Measurements from ENCODE around the gene MON1A. TPM values are rescaled to one million over a fixed set of nuclear protein-coding genes. Genes with fewer than 3 reads are reported as not detected.

MON1A gene
- 10 to 100 TPM in 2 of 5 experiments, 1 to 10 TPM in 3; 4.6 to 12.6 (median 8.6) TPM for total RNA-seq
- 10 to 100 TPM; 10.9 to 24.5 TPM for polyA plus RNA-seq
- total RNA-seq: 6.2 reads per million, percentile 27 among the genes with 10 or more reads in this experiment

DNA sequence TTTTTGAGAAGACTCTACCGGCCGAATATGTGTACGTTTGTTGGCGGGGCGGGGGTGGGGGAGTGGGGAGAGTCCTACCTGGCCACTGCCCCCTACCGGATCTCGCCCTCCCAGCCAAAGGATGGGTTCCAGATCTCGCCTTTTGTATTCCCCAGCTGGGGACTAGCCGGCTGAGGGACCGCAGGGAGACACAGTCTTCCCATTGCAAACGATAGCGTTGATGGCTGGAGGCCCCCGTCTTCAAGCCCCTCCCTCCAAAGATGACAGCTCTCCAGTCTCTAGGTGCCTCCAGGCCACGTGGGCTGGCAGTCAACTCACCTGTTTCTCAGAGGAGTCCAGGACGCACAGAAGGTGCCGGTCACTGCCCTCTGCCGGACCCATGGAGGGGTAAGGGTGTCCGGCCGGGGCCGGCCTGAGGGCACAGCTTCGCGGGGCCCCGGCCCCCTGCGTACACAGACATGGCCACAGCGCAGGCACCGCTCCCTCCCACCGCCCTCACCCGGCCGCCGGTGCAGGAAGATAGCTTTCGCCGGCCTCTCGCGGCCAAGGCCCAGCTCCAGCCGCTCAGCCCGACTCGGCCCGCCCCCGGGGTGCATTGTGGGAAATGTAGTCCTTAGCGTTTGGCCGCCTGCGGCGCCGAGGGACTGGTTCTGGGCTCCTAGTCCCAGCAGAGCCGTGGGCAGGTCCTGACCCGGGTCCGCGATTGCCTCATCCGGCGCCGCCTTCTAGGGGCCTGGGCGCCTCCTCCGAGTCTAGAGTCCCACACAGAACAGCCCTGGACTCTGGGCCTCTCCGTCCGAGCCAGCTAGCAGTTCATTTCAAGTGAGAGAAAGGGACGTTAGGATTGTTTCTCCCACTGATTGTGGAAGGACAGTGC, at the start of gene MON1A:
Gene MON1A (minus strand): TSS at position 521 of the 877 bp plus-strand sequence. CDS start 16,465 bp downstream, outside the sequence.
- Mint-ChIP-seq H3K27ac (peak within 1 kb of the TSS; percentile 78 to 92 (median 88)), H3K36me3 (peaks cover 0 to 5% (median 0%) of the 10 kb centered on the region in 5 donors), H3K9me3 (no peaks in the 10 kb centered on the region), H3K4me3 (peak within 1 kb of the TSS; percentile 82 to 90 (median 86)), H3K4me1 (peaks cover 6 to 36% (median 31%) of the 10 kb centered on the region in 7 donors), H3K27me3 (no peaks in the 10 kb centered on the region)
- Histone ChIP-seq H3K4me1 (ENCODE audit: control insufficient read depth in 2 of 2, insufficient read depth in 2 of 2, low read length in 2 of 2) (peaks cover 6 to 13% of the 10 kb centered on the region in 2 donors), H3K27me3 (ENCODE audit: control insufficient read depth in 2 of 2, insufficient read depth in 2 of 2, low read length in 2 of 2) (no peaks in the 10 kb centered on the region), H3K9me3 (ENCODE audit: control insufficient read depth in 2 of 3, low read length in 3 of 3) (no peaks in the 10 kb centered on the region), H3K4me3 (ENCODE audit: low read length) (peak within 1 kb of the TSS; percentile 92), H3K27ac (ENCODE audit: low read depth, low read length) (peak within 1 kb of the TSS; percentile 91), H3K36me3 (ENCODE audit: control insufficient read depth in 2 of 3, insufficient read depth in 3 of 3, low read length in 3 of 3) (peaks cover 0 to 6% (median 0%) of the 10 kb centered on the region in 3 experiments)
- intact Hi-C loops (cut with micrococcal nuclease): loop anchor here (1.0 to 10.0 kb wide), 11 partner anchors 10 to 425 kb away; partner anchors contain the start of genes TRAIP (in 2 of the 2), APEH (in 1 of the 2), CYB561D2 (in 1 of the 2) and GMPPB (in 1 of the 2)
- DNase-seq: peak; percentile 65 to 94 (median 74)
- CTCF ChIA-PET: interaction anchor here (0.5 to 0.9 kb wide), 2 partner anchors 127 to 801 kb away, joined by 3 to 4 read pairs; no protein-coding TSS in a partner anchor
- peak; percentile 97 for ATAC-seq
- POLR2A ChIA-PET: interaction anchor here (1.3 to 1.5 kb wide), 3 partner anchors 10 to 127 kb away, joined by 3 to 17 read pairs (median 3); partner anchors contain the start of genes INKA1 and RBM6

DNA sequence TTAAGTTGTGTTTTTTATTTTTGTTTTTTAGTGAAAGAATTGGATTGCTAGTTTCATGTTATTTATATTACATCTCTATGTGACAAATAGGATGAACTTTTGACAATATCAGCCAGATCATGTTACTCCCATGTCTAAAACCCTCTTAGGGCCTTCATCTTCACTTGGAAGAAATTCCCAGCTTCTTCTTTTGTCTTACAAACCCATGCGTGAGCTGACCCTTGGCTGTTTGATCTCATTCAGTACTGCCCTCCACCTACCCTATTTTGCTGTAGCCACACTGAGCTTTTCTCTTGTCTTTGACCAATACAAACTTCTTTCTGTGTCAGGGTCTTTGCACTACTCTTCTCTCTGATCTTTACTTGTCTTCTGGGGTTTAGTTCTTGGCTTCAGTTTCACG, 47.3 kb upstream of the MON1A start:
- Mint-ChIP-seq H3K27ac (no peak overlapping the region), H3K27me3 (no peaks in the 10 kb centered on the region), H3K36me3 (peaks cover 0 to 21% (median 15%) of the 10 kb centered on the region in 5 donors), H3K4me3 (no peak overlapping the region), H3K9me3 (no peaks in the 10 kb centered on the region), H3K4me1 (peaks cover 0 to 3% (median 0%) of the 10 kb centered on the region in 7 donors)
- ATAC-seq (no peak), DNase-seq (no peak)
- no peaks in the 10 kb centered on the region for H3K4me1 ChIP-seq (ENCODE audit: control insufficient read depth in 2 of 2, insufficient read depth in 2 of 2, low read length in 2 of 2)
- ChIA-PET CTCF (no interaction called here), POLR2A (no interaction called here)
- no peaks in the 10 kb centered on the region for H3K9me3 ChIP-seq (ENCODE audit: control insufficient read depth in 2 of 3, low read length in 3 of 3)
- peaks cover 0 to 35% (median 5%) of the 10 kb centered on the region in 3 experiments for H3K36me3 ChIP-seq (ENCODE audit: control insufficient read depth in 2 of 3, insufficient read depth in 3 of 3, low read length in 3 of 3)
- H3K27ac ChIP-seq (ENCODE audit: low read depth, low read length): no peak overlapping the region
- no peaks in the 10 kb centered on the region for H3K27me3 ChIP-seq (ENCODE audit: control insufficient read depth in 2 of 2, insufficient read depth in 2 of 2, low read length in 2 of 2)
- H3K4me3 ChIP-seq (ENCODE audit: low read length): no peak overlapping the region
- intact Hi-C loops (cut with micrococcal nuclease): no loop called here

DNA sequence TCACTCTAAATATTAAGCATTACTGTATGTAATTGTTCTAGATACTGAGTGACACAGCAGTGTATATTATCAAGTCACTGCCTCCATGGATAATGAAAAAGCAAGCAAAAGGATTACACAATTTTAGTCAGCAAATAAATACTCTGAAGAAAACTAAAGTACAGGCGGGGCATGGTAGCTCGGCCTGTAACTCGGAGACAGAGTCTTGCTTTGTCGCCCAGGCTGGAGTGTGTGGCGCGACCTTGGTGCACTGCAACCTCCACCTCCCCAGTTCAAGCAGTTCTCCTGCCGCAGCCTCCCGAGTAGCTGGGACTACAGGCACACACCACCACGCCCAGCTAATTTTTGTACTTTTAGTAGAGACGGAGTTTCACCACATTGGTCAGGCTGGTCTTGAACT, 43.0 kb upstream of the MON1A start:
- peaks cover 0 to 31% (median 5%) of the 10 kb centered on the region in 3 experiments for H3K36me3 ChIP-seq (ENCODE audit: control insufficient read depth in 2 of 3, insufficient read depth in 3 of 3, low read length in 3 of 3)
- ChIA-PET CTCF (no interaction called here), POLR2A (interaction anchor here (0.6 kb wide), 1 partner anchor 15 kb away, joined by 3 read pairs; no protein-coding TSS in a partner anchor)

DNA sequence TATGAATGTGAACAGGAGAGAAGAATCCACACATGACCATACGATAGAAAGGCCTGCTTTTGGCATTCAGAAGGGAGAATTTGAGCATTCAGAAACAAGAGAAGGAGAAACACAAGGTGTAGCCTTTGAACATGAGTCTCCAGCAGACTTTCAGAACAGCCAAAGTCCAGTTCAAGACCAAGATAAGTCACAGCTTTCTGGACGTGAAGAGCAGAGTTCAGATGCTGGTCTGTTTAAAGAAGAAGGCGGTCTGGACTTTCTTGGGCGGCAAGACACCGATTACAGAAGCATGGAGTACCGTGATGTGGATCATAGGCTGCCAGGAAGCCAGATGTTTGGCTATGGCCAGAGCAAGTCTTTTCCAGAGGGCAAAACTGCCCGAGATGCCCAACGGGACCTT, 38.7 kb upstream of the MON1A start:
- intact Hi-C loops (cut with micrococcal nuclease): no loop called here
- Mint-ChIP-seq H3K27me3 (no peaks in the 10 kb centered on the region), H3K9me3 (no peaks in the 10 kb centered on the region), H3K4me3 (no peak overlapping the region), H3K27ac (peak overlapping the region in 1 of 9 donors; percentile 22), H3K36me3 (peaks cover 0 to 28% (median 21%) of the 10 kb centered on the region in 5 donors), H3K4me1 (peaks cover 7 to 22% (median 13%) of the 10 kb centered on the region in 7 donors)
- no peak overlapping the region for H3K27ac ChIP-seq (ENCODE audit: low read depth, low read length)
- no peak for DNase-seq
- no peak overlapping the region for H3K4me3 ChIP-seq (ENCODE audit: low read length)
- POLR2A ChIA-PET: no interaction called here
- H3K36me3 ChIP-seq (ENCODE audit: control insufficient read depth in 2 of 3, insufficient read depth in 3 of 3, low read length in 3 of 3): peaks cover 0 to 25% (median 0%) of the 10 kb centered on the region in 3 experiments
- H3K9me3 ChIP-seq (ENCODE audit: control insufficient read depth in 2 of 3, low read length in 3 of 3): no peaks in the 10 kb centered on the region
- no peaks in the 10 kb centered on the region for H3K4me1 ChIP-seq (ENCODE audit: control insufficient read depth in 2 of 2, insufficient read depth in 2 of 2, low read length in 2 of 2)
- no peak for ATAC-seq
- H3K27me3 ChIP-seq (ENCODE audit: control insufficient read depth in 2 of 2, insufficient read depth in 2 of 2, low read length in 2 of 2): no peaks in the 10 kb centered on the region
- CTCF ChIA-PET: no interaction called here

More for the DNA sequence above, 43.0 kb upstream of the MON1A start:
- Mint-ChIP-seq H3K4me1 (peaks cover 6 to 15% (median 10%) of the 10 kb centered on the region in 7 donors), H3K4me3 (no peak overlapping the region), H3K27ac (no peak overlapping the region), H3K27me3 (no peaks in the 10 kb centered on the region), H3K9me3 (no peaks in the 10 kb centered on the region), H3K36me3 (peaks cover 0 to 24% (median 19%) of the 10 kb centered on the region in 5 donors)
- no peaks in the 10 kb centered on the region for H3K4me1 ChIP-seq (ENCODE audit: control insufficient read depth in 2 of 2, insufficient read depth in 2 of 2, low read length in 2 of 2)
- ATAC-seq (no peak), DNase-seq (no peak)
- no peaks in the 10 kb centered on the region for H3K9me3 ChIP-seq (ENCODE audit: control insufficient read depth in 2 of 3, low read length in 3 of 3)
- intact Hi-C loops (cut with micrococcal nuclease): no loop called here
- H3K4me3 ChIP-seq (ENCODE audit: low read length): no peak overlapping the region
- no peak overlapping the region for H3K27ac ChIP-seq (ENCODE audit: low read depth, low read length)
- no peaks in the 10 kb centered on the region for H3K27me3 ChIP-seq (ENCODE audit: control insufficient read depth in 2 of 2, insufficient read depth in 2 of 2, low read length in 2 of 2)

GRCh38 chr3:49967291-49967690, 37.7 kb upstream of the MON1A start:
- CTCF ChIA-PET: no interaction called here
- H3K4me1 ChIP-seq (ENCODE audit: control insufficient read depth in 2 of 2, insufficient read depth in 2 of 2, low read length in 2 of 2): no peaks in the 10 kb centered on the region
- no peaks in the 10 kb centered on the region for H3K27me3 ChIP-seq (ENCODE audit: control insufficient read depth in 2 of 2, insufficient read depth in 2 of 2, low read length in 2 of 2)
- no peak overlapping the region for H3K4me3 ChIP-seq (ENCODE audit: low read length)
- H3K36me3 Mint-ChIP-seq: peaks cover 0 to 24% (median 16%) of the 10 kb centered on the region in 5 donors
- H3K4me3 Mint-ChIP-seq: no peak overlapping the region
- H3K27ac ChIP-seq (ENCODE audit: low read depth, low read length): no peak overlapping the region
- H3K4me1 Mint-ChIP-seq: peaks cover 7 to 22% (median 13%) of the 10 kb centered on the region in 7 donors
- intact Hi-C loops (cut with micrococcal nuclease): no loop called here
- H3K9me3 ChIP-seq (ENCODE audit: control insufficient read depth in 2 of 3, low read length in 3 of 3): no peaks in the 10 kb centered on the region
- DNase-seq (no peak), ATAC-seq (no peak)
- peaks cover 0 to 14% (median 0%) of the 10 kb centered on the region in 3 experiments for H3K36me3 ChIP-seq (ENCODE audit: control insufficient read depth in 2 of 3, insufficient read depth in 3 of 3, low read length in 3 of 3)
- POLR2A ChIA-PET: no interaction called here
- H3K27ac Mint-ChIP-seq: no peak overlapping the region
- no peaks in the 10 kb centered on the region for H3K9me3 Mint-ChIP-seq
- no peaks in the 10 kb centered on the region for H3K27me3 Mint-ChIP-seq

DNA sequence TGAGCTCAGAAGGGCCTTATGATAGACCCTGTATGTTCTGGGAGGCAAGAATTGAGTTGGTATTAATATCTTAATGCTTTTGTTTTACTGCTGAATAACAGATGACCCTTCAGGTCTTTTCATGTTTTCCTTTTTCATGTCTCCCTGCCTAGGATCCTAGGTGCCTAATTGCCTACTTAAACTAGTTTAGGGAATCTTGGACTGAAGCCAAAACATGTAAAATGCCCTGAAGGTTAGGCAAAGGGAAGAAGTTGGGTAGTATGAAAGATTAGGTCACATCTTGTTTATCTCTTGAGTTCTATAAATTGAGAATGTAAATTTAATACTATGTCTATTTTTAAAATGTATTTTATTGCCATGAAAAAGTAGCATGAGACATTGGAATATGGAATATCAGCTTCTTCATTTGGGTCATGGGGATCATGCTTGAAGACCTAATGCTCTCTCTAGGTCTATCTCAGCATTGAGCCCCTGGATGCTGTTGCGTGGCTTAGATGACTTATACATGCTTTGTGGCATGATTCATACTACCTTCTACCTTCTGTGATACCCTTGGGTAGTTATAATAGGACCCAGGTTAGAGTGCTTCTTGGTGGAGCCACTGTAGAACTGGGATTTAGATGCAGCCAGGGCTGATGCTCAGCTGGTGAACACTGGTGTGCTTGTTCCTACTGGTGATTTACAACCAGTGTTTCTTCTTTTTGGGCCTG, 36.8 kb upstream of the MON1A start:
- Mint-ChIP-seq H3K36me3 (peaks cover 0 to 19% (median 10%) of the 10 kb centered on the region in 5 donors), H3K9me3 (no peaks in the 10 kb centered on the region), H3K4me3 (no peak overlapping the region), H3K27me3 (no peaks in the 10 kb centered on the region), H3K4me1 (peaks cover 7 to 22% (median 13%) of the 10 kb centered on the region in 7 donors), H3K27ac (no peak overlapping the region)
- no peaks in the 10 kb centered on the region for H3K9me3 ChIP-seq (ENCODE audit: control insufficient read depth in 2 of 3, low read length in 3 of 3)
- intact Hi-C loops (cut with micrococcal nuclease): no loop called here
- ATAC-seq (no peak), DNase-seq (no peak)
- H3K36me3 ChIP-seq (ENCODE audit: control insufficient read depth in 2 of 3, insufficient read depth in 3 of 3, low read length in 3 of 3): peaks cover 0 to 9% (median 0%) of the 10 kb centered on the region in 3 experiments
- CTCF ChIA-PET: interaction anchor here (0.7 to 0.8 kb wide), 2 partner anchors 11 to 35 kb away, joined by 3 to 5 read pairs; no protein-coding TSS in a partner anchor
- H3K4me3 ChIP-seq (ENCODE audit: low read length): no peak overlapping the region
- POLR2A ChIA-PET: no interaction called here
- H3K4me1 ChIP-seq (ENCODE audit: control insufficient read depth in 2 of 2, insufficient read depth in 2 of 2, low read length in 2 of 2): no peaks in the 10 kb centered on the region
- H3K27ac ChIP-seq (ENCODE audit: low read depth, low read length): no peak overlapping the region
- H3K27me3 ChIP-seq (ENCODE audit: control insufficient read depth in 2 of 2, insufficient read depth in 2 of 2, low read length in 2 of 2): no peaks in the 10 kb centered on the region

Measured in naive thymus-derived CD4-positive, alpha-beta T cell (primary cell).